CD4-positive, alpha-beta T cell treated with Interleukin-10 for 1 hour (primary cell): ENCODE measurements around the gene PRDM1.

ENCODE experiments used
- DNase-seq: peaks from one replicate; pipeline ENCODE4 v3.0.0-alpha.2; 2020

PRDM1 gene

DNA sequence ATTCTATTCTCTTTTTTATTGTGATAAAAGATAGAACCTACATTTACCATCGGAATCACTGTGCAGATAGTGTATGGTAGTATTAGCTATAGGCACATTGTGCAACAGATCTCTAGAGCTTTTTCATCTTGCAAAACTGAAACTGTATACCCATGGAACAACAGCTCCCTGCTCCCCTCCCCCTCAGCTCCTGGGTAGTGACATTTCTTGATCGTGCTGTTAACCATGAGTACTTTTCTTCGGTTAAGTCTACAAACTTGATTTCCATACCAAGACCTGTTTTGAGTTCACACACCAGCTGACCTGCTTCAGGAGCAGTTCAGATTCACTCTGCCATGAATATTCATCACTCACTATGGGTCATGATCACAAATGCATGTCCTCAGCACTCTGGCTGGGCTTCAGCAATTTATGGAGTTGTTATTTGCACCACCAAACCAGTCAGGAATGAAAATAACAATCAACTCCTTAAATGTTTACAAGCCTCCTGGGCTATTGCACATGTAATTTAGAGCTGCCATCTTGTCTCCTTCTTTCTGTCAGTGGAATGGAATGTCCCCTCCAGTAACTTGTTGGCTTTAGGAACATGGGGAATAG, 32.8 kb downstream of the PRDM1 start:
- no peak for DNase-seq

DNA sequence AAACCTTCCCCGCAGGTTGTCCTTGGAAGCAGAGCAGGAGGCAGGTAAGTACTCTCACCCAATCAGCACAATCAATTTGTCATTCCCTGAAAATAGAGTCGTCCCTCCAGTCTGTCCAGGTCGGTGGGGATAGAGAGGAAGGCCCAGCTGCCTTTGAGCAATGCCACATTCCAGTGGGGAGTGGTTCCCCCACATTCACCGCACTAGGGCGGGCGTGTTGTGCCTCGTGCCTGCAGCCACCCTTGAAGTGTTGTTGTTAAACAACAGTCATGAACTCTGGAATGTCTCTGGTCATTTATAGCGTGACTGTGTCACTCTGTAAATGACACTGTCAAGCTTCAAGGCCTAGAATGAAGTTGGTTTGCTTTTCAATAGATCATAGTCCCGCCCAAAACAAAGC, 33.4 kb downstream of the PRDM1 start:
- no peak for DNase-seq

DNA sequence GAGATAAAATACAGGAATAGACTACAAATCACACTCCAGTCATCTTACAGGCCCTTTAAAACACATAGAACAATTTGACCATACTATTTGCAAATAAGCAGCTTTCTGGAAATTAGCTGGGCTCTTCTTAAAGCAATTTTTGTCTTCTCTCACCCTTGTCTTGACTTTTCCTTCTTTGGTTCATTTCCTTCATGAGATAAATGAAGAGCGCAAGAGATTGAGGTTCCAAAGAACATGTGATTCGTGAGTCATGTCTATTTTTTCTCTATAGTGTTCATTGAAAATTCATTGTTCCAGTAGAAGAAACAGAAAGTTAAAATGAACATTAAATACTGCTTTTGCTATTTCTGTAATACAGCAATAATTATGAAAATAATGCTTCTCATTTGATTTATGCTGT, 33.9 kb downstream of the PRDM1 start:
- DNase-seq, result no peak

DNA sequence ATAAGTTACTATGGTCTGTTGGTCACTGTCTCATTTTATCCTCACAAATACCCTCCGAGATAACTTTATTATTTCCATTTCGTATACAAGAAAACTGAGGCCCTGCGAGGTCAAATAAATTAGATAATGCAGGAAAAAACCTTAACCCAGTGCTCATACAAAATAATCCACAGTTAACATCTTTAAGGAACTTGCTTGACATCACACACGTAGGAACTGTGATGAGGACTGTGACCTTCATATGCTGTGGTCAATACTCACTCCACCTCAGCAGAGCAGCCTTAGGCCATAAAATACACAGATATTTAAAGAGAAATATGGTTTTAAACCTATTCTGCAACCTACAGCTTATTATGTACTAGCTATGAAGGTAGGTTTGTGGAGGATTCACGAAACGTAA, 34.3 kb downstream of the PRDM1 start:
- no peak for DNase-seq

DNA sequence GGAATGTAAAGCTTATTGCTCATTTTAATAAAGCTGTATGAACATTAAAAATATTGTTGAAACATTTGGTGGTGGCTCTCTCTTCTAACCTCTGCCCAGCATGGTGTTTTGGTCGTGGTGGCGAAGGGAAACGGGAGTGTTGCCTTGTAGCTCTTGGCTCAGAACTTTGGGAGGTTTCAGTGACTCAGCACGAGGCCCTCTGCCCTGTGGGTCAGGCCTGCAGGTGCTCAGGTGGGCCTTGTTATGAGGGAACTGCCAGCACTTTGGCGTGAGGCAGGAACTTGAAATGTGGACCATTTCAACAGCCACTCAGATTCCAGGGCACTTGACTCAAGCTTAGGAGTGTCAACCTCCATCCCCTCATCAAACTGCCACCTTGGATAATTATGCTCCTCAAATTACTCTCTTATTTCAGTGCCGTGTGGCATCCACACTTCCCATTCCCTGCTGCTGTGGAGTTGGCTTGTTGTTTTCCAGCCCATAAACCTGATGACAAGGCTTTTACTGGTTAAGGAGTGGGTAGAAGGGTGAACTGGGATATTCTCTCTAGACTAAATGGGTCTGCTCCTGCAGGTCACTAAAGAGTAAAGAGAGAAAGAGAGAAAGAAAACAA, 36.3 kb downstream of the PRDM1 start:
- DNase-seq, result no peak

DNA sequence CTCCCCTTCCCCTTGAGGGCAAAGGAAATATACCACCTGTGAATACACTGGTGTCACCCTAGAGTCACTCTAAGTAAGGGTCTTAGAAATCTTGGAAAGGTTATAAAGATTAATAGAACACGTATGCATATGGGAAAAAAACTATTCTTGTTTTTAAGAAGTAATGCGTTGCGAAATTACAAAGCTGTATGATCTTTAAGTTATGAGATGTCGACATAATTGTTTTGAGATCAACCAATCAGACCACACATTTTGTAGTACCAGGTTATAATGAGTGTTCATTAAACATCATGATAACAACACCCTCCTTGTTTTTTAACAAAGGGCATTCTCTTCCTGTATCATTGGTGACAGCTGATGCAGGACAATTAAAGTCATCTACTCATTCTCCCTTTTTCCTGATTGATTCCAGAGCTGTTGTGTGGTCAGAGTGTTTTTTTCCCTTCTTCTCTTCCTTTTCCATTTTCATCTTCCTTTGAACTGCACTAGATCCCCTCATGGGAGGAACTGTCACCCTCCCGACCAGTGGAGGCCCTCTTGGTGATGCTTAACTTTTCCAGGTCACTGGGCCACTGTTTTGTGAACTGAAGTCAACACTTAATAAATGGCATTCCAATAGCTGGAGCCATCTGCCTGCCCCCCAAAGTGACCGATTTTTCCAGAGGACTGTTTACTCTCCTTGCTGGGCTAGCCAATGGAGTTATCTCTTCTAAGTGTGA, 37.0 kb downstream of the PRDM1 start:
- no peak for DNase-seq

DNA sequence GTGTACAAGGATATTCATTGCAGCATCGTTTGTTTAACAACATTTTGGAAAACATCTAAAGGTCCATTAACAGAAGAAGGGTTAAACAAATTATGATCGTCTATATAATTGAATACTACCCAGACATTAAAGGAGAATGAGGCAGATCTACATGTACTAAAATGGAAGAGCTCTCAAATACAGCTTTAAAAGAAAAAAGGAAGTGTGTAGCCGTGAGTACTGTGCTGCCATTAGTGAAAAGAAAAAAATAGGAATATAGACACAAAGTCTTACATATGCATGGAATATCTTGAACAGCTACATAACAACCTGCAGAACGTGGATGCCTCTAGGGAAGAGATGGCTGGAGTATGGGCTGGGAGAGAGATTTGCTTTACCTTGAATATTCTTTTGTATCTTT, 37.9 kb downstream of the PRDM1 start:
- no peak for DNase-seq

DNA sequence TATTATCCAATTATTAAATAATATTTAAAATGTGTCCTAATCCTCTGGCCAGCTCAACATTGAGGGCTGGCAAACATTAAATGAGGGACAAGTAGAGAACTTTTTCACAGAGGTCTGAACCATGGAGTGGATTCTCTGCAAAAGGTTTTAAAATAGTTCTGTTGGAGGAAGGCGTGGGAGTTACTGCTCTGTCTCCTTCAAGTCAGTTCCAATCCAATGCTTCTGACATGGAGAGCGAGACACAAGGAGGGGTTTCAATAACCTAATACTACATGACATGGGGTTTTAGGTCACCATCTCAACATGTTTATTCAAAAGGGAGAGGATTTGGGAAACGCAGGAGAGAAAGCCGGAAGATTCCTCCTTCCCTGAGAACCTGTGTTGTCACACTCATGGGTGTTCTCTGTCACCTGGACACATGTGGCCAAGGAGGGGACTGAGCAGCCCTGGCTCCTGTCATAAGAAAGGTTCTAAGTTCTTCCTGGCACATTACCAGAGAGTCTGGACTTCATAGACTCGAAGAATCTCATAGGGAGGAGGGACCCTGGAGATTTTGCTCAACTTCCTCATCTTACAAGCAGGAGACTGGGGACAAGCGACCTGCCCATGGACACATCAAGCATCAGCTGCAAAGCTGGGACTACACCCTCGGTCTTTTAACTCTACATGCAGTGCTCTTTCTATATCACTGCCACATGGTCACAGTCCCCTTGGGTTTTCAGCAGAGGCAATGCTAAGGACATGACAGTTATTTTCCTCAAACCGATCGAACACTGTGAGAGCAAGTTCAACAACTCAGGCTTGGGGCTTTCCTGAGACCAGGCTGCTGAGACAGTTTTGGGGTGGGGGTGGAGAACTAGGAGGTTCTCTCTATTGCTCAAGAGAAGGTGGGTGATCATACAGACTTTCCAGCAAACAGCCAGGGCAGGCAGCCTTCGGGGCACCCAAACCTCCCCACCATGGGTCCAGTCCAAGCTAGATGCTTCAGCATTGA, 38.6 kb downstream of the PRDM1 start:
- DNase-seq, result no peak

DNA sequence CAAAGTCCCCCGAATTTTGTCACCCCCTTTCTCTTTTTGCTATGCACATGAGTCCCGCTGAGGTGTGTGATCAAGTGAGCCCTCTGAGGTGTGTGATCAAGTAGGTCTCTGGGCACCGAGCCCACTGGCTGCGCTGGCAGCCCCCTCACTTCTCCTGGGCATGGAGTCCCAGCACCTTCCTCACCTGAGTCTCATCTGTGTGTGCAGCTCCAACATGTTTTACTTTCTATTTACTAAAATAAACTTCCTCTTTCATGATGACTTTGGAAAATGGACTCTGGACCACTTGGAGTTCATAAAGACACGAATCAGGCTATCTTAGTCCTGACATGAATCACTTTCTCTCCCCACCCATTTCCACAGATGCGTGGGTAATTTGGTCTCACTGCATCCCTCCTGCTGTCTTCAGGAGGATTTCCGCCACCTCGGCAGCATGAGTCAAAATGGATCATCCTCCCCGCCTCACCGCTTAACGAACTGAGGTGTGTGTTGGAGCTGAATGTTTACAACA, 39.8 kb downstream of the PRDM1 start:
- DNase-seq, result no peak

DNA sequence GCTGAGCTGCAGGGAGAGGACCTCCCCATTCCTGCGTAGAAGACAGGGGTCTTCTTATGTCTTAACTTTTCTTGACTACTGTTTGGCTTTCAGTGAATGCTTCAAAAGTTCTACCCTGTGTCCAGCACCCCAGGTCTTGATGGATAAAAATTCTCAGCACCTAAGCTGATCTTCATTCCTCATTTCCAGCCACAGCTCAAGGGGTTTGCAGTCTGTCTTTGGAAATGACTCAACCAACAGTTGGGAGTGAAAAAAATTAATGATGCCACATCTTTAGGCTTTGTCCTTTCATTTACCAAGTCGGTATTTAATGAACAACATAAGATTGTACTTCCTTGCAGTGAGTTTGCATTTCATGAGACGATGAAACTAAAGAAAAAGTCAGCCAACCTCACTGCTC, 40.3 kb downstream of the PRDM1 start:
- no peak for DNase-seq

DNA sequence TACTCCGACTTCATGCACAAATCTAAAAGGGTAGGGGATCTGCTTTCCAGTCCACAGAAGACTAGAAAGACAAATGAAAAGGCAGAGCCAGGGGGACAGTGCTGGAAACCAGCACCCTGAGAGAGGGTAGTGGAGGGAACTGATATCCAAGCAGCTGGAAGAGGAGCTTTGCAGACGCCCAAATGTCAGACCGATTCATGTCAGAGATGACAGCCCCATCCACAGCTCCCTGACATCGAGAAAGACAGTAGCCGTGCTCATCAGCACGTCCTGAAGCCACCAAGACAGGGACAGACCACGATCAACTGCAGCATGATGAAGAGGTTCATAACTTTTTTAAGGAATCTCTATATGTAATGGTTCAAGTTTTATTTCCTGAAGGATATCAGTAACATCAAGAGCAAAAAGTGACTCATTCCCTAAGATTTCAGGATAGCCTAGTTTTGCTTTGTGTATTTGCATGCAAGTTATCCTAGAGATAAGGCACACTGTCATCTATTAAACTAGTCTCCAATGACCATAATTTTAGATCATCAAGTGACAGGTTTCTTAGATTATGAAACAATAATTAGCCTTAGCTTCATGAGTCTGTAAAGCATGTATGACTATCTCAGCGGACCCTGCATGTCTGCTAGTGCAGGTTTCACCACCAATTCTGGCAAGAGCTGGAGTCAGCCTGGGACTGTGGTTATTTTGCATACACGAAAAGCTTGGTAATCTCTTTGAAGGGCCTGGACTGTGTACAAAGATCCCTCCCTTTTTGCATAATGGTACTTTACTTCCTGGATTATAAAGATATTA, 43.0 kb downstream of the PRDM1 start:
- DNase-seq, result no peak

DNA sequence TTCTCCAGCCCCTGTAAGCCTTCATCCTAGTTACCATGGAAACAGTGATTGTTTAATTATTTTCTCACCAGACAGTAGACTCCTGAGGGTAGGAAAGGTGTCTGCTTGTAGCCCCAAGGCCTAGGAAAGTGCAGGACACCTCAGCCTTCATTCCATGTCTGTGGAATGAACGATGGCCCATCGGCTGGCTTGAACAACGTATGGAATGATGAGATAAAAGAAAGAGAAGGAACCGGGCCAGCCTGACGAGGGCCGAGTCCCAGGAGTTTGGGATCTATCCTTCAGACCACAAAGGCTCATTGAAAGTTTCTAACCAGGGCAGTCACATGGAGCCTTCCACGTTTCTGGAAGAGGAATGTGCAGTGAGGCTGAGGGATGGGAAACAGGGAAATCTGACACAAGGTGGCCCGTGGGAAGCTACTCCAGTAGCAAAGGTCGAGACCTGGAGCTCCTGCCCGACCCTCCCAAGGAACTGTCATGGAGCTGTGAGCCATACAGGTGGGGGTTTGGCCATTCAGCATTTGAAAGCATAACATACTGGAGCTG, 46.1 kb downstream of the PRDM1 start:
- no peak for DNase-seq

DNA sequence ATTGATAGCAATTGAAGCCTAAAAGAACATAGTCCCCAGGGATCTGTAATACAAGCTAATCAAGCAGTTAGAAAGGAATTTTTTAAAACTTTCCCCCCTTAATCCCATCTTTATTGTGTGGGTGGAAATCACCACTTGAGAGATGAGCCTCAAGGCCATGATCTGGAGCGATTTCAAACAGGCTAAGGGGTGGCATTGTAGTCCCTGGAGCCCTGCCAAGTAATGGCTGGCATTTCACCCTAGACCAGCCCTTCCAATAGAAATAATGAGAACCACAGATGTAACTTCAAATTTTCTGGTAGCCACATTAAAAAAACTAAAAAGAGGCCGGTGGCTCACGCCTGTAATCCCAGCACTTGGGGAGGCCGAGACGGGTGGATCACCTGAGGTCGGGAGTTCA, 46.9 kb downstream of the PRDM1 start:
- DNase-seq, result no peak

DNA sequence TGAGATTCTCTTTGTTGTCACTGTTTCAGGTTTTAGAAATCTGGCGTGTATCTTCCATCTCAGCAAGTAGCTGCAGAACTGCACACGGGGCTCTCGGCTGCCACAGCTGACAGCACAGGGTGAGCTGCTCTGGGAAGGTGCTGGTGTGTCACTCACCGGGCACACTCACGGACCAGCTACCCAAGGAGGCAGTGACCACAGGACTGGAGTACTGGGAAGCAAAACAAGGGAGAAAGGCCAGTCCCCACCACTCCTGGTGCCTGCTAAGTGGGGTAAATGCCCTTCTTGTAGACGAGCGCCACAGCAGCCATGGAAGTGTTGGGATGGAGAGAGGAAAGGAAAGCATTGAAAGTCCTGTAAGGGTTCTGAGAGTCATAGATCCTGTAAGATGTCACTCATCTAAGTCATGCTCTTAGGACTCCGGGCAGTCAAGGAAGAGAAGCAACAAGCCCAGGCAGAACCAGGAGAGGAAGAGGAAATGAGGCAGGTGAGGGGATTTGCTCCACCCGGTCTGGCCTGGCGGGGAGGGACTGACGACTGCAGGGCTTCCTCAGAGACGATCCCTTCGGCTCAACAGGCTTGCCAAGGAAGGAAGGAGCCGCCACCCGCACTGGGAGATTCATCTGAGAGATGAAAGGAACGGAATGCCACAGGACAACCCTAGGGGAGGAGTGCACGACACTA, 48.1 kb downstream of the PRDM1 start:
- no peak for DNase-seq

DNA sequence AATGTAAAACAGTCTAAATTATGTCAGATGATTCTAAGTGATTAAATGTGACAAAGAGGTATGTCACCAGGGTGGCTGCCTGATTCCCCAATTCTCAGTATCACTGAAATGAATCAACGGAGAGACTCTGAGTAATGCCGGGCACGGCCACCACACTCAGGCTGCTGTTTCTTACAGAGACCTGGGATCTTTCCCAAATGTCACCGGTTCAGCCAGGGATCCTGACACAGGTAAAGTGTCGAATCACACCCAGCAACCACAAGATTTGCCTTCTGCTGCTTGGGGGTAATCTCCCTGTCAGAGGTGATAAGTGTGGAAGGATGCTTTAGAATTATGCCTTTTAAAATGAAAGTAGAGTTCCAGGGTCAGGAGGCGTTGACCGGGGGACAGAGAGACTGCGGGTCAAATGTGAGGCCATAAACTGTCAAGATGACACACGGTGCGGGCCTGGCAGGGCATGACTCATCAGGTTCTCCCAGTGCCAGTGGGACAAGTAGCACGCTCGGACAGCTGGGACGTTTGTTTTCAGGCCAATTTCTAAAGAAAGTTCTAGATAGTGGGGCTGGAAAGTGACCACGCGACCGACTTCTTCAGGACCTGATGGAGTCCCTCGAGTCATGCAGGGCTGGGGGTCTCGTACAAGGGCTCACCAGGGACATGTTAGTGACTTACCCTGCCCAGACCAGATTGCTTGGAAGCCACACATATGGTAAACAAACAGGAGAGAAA, 48.9 kb downstream of the PRDM1 start:
- no peak for DNase-seq

DNA sequence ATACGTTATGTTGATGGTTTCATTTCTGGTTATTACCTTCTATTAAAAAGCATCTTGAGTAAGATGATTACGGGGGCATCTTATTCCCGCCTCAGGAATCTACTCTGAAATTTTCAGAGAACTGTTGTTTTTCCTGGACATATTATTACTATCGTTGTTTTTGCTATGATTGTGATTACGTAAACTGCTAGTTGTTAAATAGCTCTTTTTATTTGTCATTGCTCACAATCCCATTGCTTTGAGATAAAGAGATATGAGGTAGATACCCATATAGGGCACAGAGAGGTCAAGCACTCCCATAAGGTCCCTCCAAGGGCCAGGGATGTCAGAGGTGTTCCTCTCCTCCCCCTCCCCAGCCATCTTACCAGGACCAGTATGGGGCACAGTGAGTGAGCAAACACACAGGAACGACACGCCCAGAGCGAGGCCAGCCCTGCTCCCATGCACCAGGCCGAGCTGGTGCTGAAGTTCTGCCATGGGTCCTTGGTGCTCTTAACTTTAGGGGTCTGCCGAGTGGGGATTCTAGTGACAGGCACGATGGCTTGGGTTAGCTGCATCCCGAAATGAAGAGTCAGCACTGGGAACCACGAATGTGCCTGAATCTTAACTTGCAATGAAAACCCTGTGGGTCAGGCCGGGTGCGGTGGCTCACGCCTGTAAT, 49.9 kb downstream of the PRDM1 start:
- DNase-seq, result no peak

DNA sequence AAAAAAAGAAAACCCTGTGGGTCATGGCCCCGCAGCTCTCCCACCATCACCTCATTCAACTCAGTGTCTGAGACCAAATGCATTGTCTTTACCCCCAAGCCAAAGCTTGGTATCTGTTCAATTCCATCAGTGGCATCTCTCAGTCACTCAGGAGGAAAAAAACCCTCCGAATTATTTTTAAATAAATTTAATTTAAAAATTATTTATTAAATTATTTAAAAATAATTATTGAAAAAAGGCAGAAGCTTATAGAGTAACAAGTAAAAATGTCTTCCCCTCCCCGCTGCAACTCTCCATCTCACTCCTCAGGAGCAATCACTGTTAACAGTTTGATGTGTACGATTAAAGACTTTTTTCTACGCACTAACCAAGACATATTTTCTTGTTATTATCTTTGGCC, 50.7 kb downstream of the PRDM1 start:
- DNase-seq, result no peak

DNA sequence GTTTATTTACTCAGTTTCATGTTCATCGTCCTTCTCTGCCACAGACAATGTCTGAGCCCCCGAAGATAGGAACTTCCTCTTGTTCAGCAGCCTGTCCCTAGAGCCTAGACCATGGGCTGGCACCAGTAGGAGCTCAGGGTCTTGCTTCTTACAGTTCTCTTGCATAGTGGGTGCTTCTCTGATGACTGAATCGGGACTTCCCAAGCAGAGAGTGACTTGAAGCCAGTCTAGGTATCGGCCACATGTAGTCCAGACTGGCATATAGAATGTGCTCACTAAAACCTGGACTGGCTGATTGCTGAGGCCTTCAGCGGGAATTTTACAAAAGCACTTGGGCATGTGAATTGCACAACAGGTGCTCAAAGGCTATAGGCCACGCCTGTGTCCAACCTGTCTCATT, 52.0 kb downstream of the PRDM1 start:
- no peak for DNase-seq

DNA sequence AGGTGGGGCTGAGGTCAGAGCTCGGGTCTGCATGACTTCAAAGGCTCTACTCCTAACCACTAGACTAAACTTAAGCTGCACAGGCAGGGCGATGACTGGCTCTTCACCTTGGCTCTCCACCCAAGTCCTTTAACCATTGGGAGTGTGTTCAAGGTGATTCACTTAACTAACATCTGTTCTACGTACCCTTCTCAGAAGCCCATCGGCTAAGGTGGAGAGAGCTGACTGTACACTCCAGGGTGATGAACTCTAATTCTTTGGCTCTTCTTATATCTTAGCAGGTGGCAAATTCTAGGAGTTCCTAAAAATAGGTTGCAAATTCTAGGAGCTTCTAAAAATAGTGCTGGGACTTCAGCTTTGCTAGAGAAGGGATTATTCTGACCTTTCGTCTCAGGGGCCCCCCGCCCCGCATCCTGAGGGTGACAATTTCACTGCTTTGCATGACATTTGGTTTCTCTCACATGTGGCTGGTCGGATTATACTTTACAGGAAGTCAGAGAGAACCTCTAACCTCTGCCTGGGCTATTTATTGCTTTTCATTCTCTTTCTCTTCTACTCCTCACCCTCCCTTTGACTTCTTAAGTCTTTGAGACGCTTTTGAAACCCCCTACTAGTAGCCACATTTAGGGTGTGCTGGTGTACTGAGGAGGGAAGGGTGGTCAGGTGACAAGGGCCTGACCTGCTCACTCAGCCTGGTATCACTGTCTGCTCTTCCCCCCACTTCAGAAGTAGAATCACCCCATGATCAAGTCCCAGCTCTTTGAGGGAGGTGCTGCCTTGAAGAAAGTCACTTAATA, 55.5 kb downstream of the PRDM1 start:
- peak; percentile 55 for DNase-seq
